ENCODE measurements around the gene NEK11.

The NEK11 gene

DNA sequence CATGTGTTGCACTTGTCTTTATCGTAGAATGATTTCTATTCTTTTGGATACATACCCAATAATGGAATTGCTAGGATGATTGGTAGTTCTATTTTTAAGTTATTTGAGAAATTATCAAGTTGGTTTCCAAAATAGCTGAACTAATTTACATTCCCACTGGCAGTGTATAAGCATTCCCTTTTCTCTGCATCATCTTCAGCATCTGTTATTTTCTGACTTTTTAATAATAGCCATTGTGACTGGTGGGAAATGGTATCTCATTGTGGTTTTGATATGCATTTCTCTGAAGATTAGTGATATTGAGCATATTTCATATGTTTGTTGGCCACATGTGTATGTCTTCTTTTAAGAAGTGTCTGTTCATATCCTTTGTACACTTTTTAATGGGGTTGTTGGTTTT lies 273.2 kb downstream of the NEK11 start:
- TF ChIP-seq, protein P1, sequence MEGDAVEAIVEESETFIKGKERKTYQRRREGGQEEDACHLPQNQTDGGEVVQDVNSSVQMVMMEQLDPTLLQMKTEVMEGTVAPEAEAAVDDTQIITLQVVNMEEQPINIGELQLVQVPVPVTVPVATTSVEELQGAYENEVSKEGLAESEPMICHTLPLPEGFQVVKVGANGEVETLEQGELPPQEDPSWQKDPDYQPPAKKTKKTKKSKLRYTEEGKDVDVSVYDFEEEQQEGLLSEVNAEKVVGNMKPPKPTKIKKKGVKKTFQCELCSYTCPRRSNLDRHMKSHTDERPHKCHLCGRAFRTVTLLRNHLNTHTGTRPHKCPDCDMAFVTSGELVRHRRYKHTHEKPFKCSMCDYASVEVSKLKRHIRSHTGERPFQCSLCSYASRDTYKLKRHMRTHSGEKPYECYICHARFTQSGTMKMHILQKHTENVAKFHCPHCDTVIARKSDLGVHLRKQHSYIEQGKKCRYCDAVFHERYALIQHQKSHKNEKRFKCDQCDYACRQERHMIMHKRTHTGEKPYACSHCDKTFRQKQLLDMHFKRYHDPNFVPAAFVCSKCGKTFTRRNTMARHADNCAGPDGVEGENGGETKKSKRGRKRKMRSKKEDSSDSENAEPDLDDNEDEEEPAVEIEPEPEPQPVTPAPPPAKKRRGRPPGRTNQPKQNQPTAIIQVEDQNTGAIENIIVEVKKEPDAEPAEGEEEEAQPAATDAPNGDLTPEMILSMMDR (conservative IDR thresholded peaks at IDR 0.05) = no peak
- no peak overlapping the region for H3K27ac ChIP-seq

DNA sequence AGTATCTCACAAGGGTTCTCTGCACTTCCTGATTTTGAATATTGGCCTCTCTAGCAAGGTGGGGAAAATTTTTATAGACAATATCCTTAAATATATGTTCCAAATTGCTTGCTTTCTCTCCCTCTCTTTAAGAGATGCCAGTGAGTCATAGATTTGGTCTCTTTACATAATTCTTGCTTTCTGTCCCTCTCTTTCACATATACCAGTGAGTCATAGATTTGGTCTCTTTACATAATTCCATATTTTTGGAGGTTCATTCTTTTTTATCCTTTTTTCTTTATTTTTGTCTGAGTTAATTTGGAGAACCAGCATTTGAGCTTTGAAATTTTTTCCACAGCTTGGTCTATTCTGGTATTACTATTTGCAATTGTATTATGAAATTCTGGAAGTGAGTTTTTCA lies 277.2 kb downstream of the NEK11 start:
- TF ChIP-seq, protein P1 (conservative IDR thresholded peaks at IDR 0.05) = no peak
- no peak overlapping the region for H3K27ac ChIP-seq

DNA sequence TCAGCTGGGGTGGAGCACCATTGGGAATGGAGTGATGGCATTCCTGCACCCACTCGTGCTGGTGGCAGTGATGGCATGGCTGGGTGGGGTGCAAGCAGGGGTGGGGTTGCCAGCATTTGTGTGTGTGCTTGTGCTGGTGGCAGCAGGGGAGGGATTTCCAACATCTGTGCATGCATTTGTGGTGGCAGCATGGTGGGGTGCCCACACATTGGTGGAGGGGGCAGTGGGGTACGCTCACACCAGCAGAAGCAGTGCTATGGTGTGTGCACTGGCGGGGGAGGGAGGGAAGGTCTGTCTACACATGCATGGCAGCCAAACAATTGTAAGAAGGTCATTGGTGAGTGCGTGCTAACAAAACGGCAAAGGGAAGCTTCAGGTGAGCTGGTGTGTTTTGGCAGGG lies 278.2 kb downstream of the NEK11 start:
- TF ChIP-seq, protein P1 (conservative IDR thresholded peaks at IDR 0.05) = no peak
- no peak overlapping the region for H3K27ac ChIP-seq

DNA sequence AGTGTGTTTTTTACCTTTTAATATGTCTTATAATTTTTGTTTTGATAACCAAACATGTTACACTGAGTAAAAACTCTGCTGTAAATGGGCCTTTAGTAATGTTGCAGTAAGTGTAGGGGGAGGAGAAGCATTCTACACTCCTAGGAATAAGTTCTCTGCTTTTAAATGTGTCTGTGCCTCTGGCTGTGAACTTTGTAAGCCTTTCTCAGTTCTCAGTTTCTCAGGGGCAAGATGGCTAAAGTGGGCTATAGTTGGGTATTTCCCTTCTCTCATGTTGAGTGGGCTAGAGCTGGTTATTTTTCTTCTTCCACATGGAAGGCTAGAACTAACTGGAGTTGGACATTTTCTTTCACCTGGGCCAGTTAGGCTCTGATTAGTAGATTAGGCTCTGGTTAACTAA lies 279.6 kb downstream of the NEK11 start:
- TF ChIP-seq, protein P1 (conservative IDR thresholded peaks at IDR 0.05) = no peak

DNA sequence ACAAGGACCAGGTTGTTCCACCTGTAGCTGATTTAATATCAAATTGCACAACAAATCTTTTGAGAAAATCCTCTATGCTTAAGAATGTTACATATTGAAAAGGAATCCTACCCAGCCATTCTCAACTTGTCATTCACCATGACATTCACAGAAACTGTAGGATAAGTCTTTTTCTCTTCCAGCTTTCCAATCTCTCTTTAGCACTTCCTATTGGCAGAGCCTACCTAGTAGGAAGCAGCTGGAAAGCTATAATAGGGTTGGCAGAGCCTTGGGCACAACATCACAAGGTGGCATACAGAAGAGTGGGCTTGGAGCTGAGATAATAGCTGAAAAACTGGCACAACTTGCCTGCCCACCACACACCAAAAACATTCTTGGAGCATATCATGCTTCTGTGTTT lies 287.6 kb downstream of the NEK11 start:
- TF ChIP-seq, protein P1 (conservative IDR thresholded peaks at IDR 0.05) = no peak

More for the DNA sequence above, 279.6 kb downstream of the NEK11 start:
- no peak overlapping the region for H3K27ac ChIP-seq

DNA sequence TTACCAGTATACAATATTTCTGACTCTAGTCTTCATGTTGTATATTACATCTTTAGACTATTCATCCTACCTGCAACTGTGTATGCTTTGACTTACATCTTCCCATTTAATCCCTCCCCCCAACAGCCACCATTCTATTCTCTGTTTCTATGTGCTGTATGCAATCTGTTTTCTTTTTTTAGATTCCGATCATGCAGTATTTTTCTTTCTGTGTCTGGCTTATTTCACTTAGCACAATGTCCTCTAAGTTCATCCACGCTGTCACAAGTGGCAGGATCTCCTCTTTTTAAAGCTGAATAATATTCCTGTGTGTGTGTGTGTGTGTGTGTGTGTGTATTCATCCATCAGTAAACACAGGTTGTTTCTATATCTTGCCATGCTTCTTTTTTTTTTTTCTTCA lies 288.5 kb downstream of the NEK11 start:
- no peak overlapping the region for H3K27ac ChIP-seq
- TF ChIP-seq, protein P1 (conservative IDR thresholded peaks at IDR 0.05) = no peak

More for the DNA sequence above, 287.6 kb downstream of the NEK11 start:
- H3K27ac ChIP-seq = no peak overlapping the region

DNA sequence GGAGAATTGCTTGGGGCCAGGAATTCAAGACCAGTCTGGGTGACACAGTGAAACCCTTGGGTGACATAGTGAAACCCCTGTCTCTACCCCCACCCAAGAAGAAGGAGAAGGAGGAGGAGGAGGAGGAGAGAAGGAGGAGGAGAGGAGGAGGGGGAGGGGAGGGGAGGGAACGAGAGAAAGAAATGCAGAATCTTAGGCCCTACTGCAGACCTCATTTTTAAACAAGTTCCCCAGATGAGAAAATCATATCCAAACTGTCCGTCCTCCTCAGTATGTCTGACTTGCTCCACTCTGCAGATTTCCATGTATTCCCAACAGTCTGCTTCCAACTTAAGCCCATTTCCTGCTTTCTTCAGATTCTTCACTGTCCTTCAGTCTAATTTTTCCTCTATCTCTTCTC lies 291.0 kb downstream of the NEK11 start:
- TF ChIP-seq, protein P1 (conservative IDR thresholded peaks at IDR 0.05) = no peak
- no peak overlapping the region for H3K27ac ChIP-seq

DNA sequence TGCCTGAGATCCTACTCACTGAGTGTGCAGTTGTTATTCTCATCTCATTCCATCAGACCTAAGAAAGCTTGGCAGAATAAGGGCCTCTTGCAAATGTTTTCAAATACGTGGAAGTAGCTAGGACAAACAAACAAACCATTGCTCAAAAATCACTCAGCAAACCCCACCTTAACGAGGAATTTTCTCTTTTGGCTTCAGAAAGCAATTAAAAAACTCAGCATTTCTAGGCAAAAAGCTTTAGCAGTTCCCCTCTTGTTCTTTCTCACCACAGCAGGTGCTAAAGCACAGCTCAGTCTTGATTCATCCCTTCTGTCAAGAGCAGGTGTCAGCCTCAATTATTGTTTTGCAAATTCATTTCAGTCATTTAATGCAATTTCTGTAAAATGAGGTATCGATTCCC lies 296.3 kb downstream of the NEK11 start:
- TF ChIP-seq, protein P1 (conservative IDR thresholded peaks at IDR 0.05) = no peak

More for the DNA sequence above, 296.3 kb downstream of the NEK11 start:
- H3K27ac ChIP-seq = no peak overlapping the region

Data from VCaP (cell line).